AG09309 (cell line): ENCODE measurements around the gene ENTREP3.

Source experiments
- DNase-seq: peaks from one replicate; pipeline ENCODE4 v3.0.0-alpha.2; 2010; ENCODE audit warnings: low read depth
- H3K4me3 ChIP-seq: 2 replicates; pipeline ENCODE4 v1.5.1; 2011; ENCODE audit warnings: mild to moderate bottlenecking, low read depth, low read length, moderate library complexity; ENCODE audit not compliant: control insufficient read depth
- TF ChIP-seq, protein P1 (sequence below): IDR thresholded peaks from 2 replicates; pipeline ENCODE4 v1.5.1; 2011; ENCODE audit warnings: mild to moderate bottlenecking, low read depth, low read length, inconsistent platforms; ENCODE audit not compliant: insufficient read depth, control insufficient read depth; ENCODE audit errors: missing control alignments

ENTREP3 gene

DNA sequence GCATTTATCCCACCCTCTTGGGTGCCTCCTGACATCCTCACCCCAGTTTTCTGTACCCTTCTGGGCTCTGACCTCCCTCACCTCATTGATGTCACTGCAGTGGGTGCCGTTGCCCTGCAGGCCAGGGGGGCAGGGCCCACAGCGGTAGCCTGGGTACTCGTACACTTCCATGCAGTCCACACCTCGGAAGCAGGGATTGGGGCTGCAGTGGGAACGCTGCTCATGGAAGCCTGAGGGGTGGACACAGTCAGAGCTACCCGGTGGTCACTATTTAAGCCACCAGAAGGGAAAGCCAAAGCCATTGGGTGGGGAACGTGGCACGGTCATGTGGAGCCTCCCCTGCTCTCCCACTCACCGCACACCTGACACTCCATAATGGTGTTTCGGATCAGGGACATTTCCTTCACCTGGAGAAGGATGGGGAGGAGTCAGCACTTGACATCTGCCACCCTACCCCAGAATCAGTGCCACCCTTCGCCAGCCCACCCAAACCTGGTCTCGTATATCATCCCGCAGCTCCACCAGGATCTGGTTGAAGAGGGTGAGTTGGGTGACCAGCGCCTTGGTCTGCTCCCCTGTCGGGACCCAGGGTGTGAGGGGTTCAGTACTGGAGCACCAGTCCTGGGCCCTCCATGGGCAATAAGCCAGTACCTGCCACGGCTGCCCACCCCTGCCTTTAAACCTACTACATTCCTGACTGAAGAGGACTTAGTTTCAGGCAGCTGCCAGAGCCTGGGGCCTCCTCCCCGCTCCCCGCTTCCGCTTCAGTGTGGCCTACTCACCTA lies 52.4 kb downstream of the ENTREP3 start:
- TF ChIP-seq, protein P1, sequence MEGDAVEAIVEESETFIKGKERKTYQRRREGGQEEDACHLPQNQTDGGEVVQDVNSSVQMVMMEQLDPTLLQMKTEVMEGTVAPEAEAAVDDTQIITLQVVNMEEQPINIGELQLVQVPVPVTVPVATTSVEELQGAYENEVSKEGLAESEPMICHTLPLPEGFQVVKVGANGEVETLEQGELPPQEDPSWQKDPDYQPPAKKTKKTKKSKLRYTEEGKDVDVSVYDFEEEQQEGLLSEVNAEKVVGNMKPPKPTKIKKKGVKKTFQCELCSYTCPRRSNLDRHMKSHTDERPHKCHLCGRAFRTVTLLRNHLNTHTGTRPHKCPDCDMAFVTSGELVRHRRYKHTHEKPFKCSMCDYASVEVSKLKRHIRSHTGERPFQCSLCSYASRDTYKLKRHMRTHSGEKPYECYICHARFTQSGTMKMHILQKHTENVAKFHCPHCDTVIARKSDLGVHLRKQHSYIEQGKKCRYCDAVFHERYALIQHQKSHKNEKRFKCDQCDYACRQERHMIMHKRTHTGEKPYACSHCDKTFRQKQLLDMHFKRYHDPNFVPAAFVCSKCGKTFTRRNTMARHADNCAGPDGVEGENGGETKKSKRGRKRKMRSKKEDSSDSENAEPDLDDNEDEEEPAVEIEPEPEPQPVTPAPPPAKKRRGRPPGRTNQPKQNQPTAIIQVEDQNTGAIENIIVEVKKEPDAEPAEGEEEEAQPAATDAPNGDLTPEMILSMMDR = no peak
- no peak overlapping the region for H3K4me3 ChIP-seq
- DNase-seq = no peak

DNA sequence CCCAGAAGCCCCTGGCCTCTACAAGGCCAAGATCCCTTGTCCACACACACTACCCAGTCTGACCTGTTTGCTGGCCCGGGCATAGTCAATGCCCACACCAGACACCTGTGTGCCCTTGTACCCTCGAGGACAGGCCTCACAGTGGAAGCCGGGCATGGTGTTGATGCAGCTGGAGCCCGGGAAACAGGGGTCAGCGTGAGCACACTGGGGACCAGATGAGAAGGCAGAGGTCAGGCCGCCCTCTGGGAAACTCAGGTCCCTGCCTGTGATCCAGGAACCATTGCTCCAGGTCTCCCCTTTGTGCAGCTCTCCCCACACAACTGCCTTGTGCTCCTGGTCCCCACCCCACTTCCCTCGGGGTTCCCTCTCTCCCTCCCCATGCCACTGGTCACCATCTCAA lies 53.1 kb downstream of the ENTREP3 start:
- DNase-seq = no peak
- H3K4me3 ChIP-seq = no peak overlapping the region
- TF ChIP-seq, protein P1 = no peak

DNA sequence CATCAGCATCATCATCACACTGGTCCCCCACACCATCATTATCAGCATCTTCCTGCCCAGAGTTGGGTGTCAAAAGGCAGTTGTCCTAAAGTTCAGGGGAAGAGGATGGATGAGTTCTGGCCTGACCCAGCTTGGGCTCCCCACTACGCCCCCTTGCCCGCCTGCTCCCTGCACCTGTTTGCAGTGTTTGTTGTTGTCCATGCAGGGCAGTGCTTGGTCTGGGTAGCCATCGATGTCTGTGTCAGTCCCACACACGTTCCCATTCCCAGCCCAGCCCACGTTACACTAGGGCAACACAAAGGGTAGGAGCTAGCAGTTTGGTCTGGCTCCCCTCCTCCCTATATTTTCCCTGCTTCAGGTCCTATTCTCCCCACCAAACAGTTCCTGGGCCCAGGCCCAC lies 54.4 kb downstream of the ENTREP3 start:
- TF ChIP-seq, protein P1 = no peak
- no peak overlapping the region for H3K4me3 ChIP-seq
- DNase-seq = no peak

DNA sequence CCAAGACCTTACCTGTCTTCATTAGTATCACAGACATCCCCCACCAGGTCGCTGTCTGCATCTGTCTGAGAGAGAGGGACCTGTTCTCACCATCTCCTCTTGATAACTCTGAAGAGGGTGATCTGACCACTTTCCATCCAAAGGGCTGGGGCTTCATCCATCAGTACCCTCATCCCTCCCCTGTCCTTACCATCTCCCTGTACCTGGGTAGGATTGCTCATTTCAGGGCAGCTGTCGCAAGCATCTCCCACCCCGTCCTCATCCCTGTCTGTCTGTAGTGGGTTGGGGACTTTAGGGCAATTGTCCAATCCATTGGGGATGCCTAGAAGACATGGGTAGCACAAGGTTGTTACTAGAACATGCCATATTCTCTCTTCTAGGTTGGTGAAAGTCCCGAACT lies 55.5 kb downstream of the ENTREP3 start:
- no peak for DNase-seq
- H3K4me3 ChIP-seq = no peak overlapping the region
- TF ChIP-seq, protein P1 = no peak

DNA sequence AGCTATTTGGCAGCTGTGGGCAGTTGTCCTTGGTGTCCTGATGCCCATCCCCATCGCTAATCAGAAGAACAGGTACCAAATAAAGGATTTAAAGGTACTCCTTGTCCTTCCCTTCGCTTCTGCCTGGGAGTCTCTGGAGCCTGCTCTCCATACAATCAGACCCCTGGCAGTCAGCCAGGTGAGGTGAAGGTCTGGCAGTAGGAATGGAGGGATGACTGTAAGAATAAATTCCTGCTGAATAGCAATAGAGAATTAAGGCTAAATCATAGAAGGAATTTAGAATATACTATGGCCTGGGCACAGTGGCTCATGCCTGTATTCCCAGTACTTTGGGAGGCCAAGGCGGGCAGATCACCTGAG lies 56.8 kb downstream of the ENTREP3 start:
- TF ChIP-seq, protein P1 = no peak
- no peak for DNase-seq
- no peak overlapping the region for H3K4me3 ChIP-seq

DNA sequence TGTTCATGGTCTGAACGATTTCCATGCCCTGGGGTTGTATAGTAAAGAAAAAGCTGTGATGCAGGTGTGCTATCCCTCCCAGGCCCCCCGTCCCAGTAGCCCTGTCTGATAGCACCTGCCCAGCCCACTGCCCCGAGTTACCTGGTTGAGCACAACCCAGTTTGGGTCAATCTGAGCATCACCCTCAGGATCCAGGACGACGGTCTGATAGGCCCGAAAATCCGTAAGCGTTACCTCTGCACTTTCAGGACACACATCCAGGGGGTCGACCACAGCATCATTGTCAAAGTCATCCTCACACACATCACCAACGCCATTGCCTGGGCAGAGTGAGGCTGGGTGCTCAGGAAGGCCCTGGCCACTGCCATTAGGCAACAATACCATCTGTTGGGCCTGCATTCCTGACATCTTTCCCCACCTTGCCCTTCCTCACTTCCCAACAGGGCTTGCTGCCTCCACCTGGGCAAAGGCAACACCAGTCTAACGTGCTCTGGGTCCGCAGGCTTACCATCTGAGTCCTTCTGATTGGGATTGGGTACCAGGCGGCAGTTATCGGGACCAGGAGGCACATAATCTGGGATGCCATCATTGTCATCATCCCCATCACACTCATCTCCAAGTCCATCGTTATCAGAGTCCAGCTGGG lies 57.3 kb downstream of the ENTREP3 start:
- H3K4me3 ChIP-seq = no peak overlapping the region
- DNase-seq = no peak
- TF ChIP-seq, protein P1 = no peak
